ENCODE data around the gene TRIM54.
A peak's percentile ranks its signal among the peaks of the same experiment; 100 is the strongest.
"Not testable (repeated sequence)": the region's sequence is repeated elsewhere in the genome, so short reads cannot be mapped to it uniquely, and the experiment has no call there.

Gene TRIM54

GRCh38 chr2:27296481-27296880 lies 14.3 kb downstream of the TRIM54 start:
- no peak for DNase-seq (ENCODE audit: low read depth)
- no peak for TF ChIP-seq CTCF (IDR thresholded peaks at IDR 0.05; ENCODE audit: insufficient read depth, low read depth, low read length, missing control alignments)
- H3K4me3 ChIP-seq (ENCODE audit: low read depth, low read length): no peak overlapping the region

DNA sequence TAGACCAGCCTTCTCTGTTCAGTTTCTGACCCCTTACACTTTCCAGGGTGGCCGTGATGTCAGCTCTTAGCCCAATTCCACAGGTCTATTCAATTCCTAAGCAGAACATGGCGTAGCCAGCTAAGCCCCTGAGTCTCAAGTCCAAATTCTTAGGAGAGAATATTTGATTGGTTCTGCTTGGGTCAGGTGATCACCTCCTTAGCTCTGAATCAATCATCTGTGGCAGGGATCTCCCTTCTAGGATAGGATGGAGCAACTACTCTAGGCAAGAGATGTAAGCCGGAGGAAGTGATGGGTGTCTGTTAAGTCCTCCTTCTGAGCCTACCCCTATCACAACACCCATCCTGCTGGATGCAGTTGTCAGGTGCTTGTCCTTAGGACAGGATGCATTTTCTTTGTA lies 15.0 kb downstream of the TRIM54 start:
- no peak for DNase-seq (ENCODE audit: low read depth)
- no peak for TF ChIP-seq CTCF (IDR thresholded peaks at IDR 0.05; ENCODE audit: insufficient read depth, low read depth, low read length, missing control alignments)
- no peak overlapping the region for H3K4me3 ChIP-seq (ENCODE audit: low read depth, low read length)

- TF ChIP-seq CTCF (IDR thresholded peaks at IDR 0.05; ENCODE audit: insufficient read depth, low read depth, low read length, missing control alignments): no peak
- no peak for DNase-seq (ENCODE audit: low read depth)
- no peak overlapping the region for H3K4me3 ChIP-seq (ENCODE audit: low read depth, low read length)
These were observed 16.3 kb downstream of the TRIM54 start for GRCh38 chr2:27298391-27299080.

GRCh38 chr2:27300606-27301005 lies 18.4 kb downstream of the TRIM54 start:
- not testable (repeated sequence) for H3K4me3 ChIP-seq (ENCODE audit: low read depth, low read length)

DNA sequence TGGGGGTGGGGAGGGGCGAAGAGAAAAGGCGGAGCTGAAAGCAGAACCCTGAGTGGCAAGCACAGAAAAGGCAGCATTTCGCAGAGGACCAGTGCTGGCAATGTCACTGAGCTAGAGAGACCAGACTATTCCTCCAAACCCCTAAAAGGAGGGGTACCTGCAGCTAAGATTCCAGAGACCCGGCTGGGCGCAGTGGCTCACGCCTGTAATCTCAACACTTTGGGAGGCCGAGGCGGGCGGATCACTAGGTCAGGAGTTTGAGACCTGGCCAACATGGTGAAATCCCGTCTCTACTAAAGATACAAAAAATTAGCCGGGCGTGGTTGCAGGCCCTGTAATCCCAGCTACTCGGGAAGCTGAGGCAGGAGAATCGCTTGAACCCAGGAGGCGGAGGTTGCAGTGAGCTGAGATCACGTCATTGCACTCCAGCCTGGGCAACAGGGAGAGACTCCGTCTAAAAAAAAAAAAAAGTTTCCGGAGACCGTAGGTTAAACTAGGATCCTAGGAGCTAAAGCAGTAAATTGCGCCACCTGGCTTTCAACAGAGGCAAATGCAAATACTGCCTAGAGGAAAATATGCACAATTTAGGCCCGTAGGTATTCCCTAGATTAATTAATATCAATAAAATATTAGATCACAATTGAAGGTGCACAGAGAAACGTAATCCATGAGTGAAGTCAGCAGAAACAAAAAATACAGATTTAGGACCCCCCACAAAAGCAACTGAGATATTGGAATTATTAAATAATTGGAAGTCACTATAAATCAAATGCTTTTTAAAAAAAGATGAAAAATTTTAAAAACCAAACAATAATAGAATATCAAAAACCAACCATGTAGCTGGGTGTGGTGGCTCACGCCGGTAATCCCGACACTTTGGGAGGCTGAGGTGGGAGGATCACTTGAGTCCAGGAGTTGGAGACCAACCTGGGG lies 21.1 kb downstream of the TRIM54 start:
- H3K4me3 ChIP-seq (ENCODE audit: low read depth, low read length): no peak overlapping the region
- TF ChIP-seq CTCF (IDR thresholded peaks at IDR 0.05; ENCODE audit: insufficient read depth, low read depth, low read length, missing control alignments): peak; percentile 78

More at GRCh38 chr2:27300606-27301005, 18.4 kb downstream of the TRIM54 start:
- DNase-seq (ENCODE audit: low read depth): not testable (repeated sequence)

DNA sequence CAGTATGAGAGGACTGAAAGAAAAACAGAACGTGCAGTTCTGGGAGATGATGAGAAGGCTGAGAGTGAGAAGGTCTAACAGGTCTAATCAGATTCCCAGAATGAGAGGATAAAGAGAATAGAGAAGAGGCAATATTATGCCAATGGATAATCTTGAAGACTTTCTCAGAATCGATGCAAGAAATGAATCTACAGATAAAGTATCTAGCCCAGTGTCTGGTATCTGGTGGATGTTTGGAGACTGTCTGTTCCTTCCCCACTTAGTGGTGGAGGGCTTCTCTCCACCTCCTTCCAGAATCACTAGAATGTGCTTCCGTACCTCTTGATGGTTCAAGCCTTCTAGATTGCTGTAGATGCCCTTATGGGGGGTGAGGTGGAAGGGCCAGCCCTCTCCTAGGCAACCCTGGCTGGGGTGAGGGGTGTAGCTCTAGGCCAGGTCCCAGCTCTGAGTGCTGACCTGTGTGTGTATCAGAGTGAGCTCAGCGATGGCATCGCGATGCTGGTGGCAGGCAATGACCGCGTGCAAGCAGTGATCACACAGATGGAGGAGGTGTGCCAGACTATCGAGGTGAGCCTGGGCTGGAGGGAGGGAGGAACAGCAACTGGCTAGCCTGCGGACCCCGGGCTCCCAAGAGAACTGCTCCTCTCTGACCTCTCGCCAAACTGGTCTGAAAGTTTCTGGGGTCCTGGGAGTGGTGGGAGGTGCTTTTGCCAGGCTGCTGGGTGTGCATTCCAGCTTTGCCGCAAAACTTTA lies 22.4 kb downstream of the TRIM54 start:
- H3K4me3 ChIP-seq (ENCODE audit: low read depth, low read length): no peak overlapping the region
- DNase-seq (ENCODE audit: low read depth): no peak
- no peak for TF ChIP-seq CTCF (IDR thresholded peaks at IDR 0.05; ENCODE audit: insufficient read depth, low read depth, low read length, missing control alignments)

More for the DNA sequence above, 21.1 kb downstream of the TRIM54 start:
- DNase-seq (ENCODE audit: low read depth): peak; percentile 67

DNA sequence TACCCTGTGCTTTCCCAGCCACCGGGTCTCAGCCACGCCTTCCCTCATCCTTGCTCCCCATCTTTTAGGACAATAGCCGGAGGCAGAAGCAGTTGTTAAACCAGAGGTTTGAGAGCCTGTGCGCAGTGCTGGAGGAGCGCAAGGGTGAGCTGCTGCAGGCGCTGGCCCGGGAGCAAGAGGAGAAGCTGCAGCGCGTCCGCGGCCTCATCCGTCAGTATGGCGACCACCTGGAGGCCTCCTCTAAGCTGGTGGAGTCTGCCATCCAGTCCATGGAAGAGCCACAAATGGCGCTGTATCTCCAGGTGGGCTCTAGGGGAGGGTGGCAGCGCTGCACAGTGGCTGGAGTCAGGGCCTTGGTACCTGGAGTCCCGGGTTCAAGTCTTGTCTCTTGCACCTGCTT lies 23.3 kb downstream of the TRIM54 start:
- no peak for DNase-seq (ENCODE audit: low read depth)
- TF ChIP-seq CTCF (IDR thresholded peaks at IDR 0.05; ENCODE audit: insufficient read depth, low read depth, low read length, missing control alignments): no peak
- H3K4me3 ChIP-seq (ENCODE audit: low read depth, low read length): no peak overlapping the region
